DMS53 (cell line): ENCODE results near the gene CD86.
"Not testable (repeated sequence)": the region's sequence is repeated elsewhere in the genome, so short reads cannot be mapped to it uniquely, and the experiment has no call there.

ENCODE experiments used
- DNase-seq: peaks from one replicate; lab custom pipeline; 2025; lab: John Stamatoyannopoulos, UW

The CD86 gene

DNA sequence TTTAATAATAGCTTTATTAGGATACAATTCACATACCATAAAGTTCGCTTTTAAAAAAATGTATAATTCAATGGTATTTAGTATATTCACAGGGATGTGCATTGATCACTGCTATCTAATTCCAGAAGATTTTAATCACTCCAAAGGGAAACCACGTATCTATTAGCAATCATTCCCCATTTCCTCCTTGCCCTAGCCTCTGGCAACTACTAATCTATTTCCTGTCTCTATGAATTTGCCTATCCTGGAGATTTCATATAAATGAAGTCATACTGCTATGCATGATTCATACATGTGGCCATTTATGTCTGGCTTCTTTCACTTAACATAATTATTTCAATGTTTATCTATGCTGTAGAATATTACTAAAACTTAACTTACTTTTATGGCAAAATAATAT lies 96.3 kb downstream of the CD86 start:
- DNase-seq, result no peak

DNA sequence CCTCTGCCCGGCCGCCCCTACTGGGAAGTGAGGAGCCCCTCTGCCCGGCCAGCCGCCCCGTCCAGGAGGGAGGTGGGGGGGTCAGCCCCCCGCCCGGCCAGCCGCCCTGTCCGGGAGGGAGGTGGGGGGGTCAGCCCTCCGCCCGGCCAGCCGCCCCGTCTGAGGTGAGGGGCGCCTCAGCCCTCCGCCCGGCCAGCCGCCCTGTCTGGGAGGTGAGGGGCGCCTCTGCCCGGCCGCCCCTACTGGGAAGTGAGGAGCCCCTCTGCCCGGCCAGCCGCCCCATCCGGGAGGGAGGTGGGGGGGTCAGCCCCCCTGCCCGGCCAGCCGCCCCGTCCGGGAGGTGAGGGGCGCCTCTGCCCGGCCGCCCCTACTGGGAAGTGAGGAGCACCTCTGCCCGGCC lies 109.8 kb downstream of the CD86 start:
- DNase-seq, result not testable (repeated sequence)

DNA sequence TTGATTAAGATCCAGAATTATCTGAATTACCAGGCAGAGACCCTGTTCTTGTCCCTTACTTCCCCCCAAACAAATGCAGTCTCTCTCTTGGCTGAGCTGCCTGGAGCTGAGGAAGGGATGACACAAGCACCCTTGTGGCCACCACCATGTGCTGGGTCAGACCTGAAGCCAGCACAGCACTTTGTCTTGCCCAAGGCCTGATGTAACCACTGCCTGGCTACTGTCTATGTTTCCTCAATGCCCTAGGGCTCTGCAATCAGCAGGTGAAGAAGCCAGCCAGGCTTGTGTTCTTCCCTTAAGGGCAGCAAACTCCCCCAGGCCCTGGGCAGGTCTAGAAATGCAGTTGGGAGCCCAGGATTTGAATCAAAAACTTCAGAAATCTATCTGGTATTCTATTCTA lies 112.5 kb downstream of the CD86 start:
- no peak for DNase-seq

DNA sequence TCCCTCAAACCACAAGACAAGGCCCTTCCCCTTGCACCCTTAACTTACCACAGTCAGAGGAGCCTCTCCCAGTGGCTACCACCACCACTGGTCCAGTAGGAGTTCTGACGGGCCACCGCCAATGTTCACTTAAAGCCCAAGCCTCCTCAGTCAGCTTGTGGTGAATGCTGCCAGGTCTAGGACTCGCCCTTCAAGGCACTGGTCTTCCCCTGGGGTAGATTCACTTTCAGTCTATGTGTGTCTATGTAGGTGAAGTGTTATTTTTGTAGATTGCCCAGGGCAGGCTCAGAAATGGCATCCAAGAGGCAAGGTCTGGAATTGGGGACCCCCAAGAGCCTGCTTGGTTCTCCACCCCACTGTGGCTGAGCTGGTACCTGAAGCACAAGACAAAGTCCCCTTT lies 112.9 kb downstream of the CD86 start:
- DNase-seq, result no peak

DNA sequence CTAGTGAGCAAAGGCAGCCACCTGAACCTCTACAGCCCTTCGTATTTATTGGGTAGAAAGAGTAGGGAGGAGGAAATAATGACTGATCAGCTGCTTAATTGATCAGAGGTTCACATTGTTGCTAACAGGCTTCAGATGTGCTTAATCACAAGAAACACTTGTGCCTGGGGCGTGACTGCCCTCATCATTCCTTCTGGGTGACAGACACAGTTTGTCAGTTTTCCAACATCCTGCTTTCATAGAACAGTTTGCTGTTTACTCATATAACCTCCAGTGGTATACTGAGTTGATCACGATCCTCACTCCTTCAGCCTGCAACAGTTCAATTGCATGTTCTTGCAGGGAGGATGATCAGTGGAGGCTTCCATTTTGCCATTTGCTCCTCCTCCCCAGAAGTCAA lies 114.7 kb downstream of the CD86 start:
- no peak for DNase-seq
